Erythroblast (primary cell): ENCODE data around the gene ARAP2.

Source experiments
- GATA1 ChIP-seq: IDR thresholded peaks from 2 replicates; pipeline ENCODE4 v1.6.1; 2011; ENCODE audit warnings: low read depth, mild to moderate bottlenecking, control low read depth, low read length, moderate library complexity
- POLR2A ChIP-seq: IDR thresholded peaks from 2 replicates; pipeline ENCODE4 v1.6.1; 2011; ENCODE audit warnings: mild to moderate bottlenecking, low read length

DNA sequence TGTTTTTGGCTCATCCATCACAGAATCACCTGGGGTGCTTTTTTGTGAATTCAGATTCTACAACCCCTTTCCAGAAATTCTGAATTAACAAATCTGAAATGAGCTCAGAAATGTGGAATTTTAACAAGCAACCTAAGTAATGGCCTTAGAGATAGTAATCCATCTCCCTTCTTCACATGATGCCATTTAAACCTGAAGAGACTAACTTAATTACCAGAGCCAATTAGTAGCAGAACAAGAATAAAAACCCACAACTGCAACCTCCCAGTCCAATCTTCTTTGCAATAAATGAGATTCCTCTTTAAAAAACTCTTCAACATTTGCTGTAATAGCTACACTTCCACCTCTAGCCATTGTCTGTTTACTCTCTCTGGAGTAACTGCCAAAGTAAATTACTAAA, 69.7 kb downstream of the ARAP2 start:
- TF ChIP-seq POLR2A (no peak), GATA1 (no peak)
